Activated CD4-positive, alpha-beta T cell treated with anti-CD3 and anti-CD28 coated beads, Interleukin-2, amount 50 U/mL, for 24 hours (primary cell): ENCODE data around the gene ZFPM1.

Experiments used
- DNase-seq, 2 donors: peaks; one replicate each; pipeline ENCODE4 v3.0.0-alpha.2; 2020; ENCODE audit warnings: low read depth in 1 of 2, low spot score in 1 of 2

The ZFPM1 gene

GRCh38 chr16:88433632-88434352, 19.3 kb upstream of the ZFPM1 start:
- DNase-seq, result no peak

GRCh38 chr16:88434353-88434690, 18.8 kb upstream of the ZFPM1 start:
- DNase-seq, result no peak

GRCh38 chr16:88434746-88435145, 18.3 kb upstream of the ZFPM1 start:
- DNase-seq, result no peak

GRCh38 chr16:88435437-88436355, 17.4 kb upstream of the ZFPM1 start:
- no peak for DNase-seq

GRCh38 chr16:88436796-88437195, 16.3 kb upstream of the ZFPM1 start:
- DNase-seq, result no peak

GRCh38 chr16:88437367-88437964, 15.6 kb upstream of the ZFPM1 start:
- peak; percentile 49 to 55 for DNase-seq

GRCh38 chr16:88438084-88438870, 14.8 kb upstream of the ZFPM1 start:
- no peak for DNase-seq

GRCh38 chr16:88439016-88439415, 14.1 kb upstream of the ZFPM1 start:
- DNase-seq, result no peak

- DNase-seq, result no peak
Observed at GRCh38 chr16:88439706-88440105, 13.4 kb upstream of the ZFPM1 start.

GRCh38 chr16:88440111-88440510, 13.0 kb upstream of the ZFPM1 start:
- no peak for DNase-seq

- DNase-seq, result no peak
Observed at GRCh38 chr16:88440686-88441405, 12.2 kb upstream of the ZFPM1 start.

GRCh38 chr16:88441460-88441859, 11.6 kb upstream of the ZFPM1 start:
- DNase-seq, result no peak

GRCh38 chr16:88442383-88442726, 10.7 kb upstream of the ZFPM1 start:
- DNase-seq, result no peak

- peak; percentile 69 to 79 for DNase-seq
Observed at GRCh38 chr16:88442727-88443576, 10.1 kb upstream of the ZFPM1 start.

- DNase-seq, result no peak
Observed at GRCh38 chr16:88444826-88445582, 8.1 kb upstream of the ZFPM1 start.

GRCh38 chr16:88445583-88445960, 7.5 kb upstream of the ZFPM1 start:
- DNase-seq, result no peak

GRCh38 chr16:88446061-88446460, 7.0 kb upstream of the ZFPM1 start:
- no peak for DNase-seq

GRCh38 chr16:88446736-88447135, 6.3 kb upstream of the ZFPM1 start:
- no peak for DNase-seq

- DNase-seq, result no peak
Observed at GRCh38 chr16:88447881-88448280, 5.2 kb upstream of the ZFPM1 start.
